Stimulated activated CD4-positive, alpha-beta T cell treated with anti-CD3 and anti-CD28 coated beads, TNF-alpha, amount 100 ng/mL, for 48 hours (primary cell): ENCODE data around the gene PIP4K2A.
A peak's percentile ranks its signal among the peaks of the same experiment; 100 is the strongest.

ENCODE experiments used
- DNase-seq, 3 donors: peaks; one replicate each; pipeline ENCODE4 v3.0.0-alpha.2; 2020; ENCODE audit warnings: low read depth in 3 of 3

The PIP4K2A gene

GRCh38 chr10:22666287-22667092 lies 47.9 kb downstream of the PIP4K2A start:
- no peak for DNase-seq

- DNase-seq, result no peak
Measured at GRCh38 chr10:22665329-22665728, 49.0 kb downstream of the PIP4K2A start.

- DNase-seq, result no peak
Measured at GRCh38 chr10:22662733-22663330, 51.5 kb downstream of the PIP4K2A start.

GRCh38 chr10:22659866-22660265 lies 54.5 kb downstream of the PIP4K2A start:
- DNase-seq, result no peak

- no peak for DNase-seq
Measured at GRCh38 chr10:22658745-22659410, 55.5 kb downstream of the PIP4K2A start.

- no peak for DNase-seq
Measured at GRCh38 chr10:22657566-22658225, 56.7 kb downstream of the PIP4K2A start.

- no peak for DNase-seq
Measured at GRCh38 chr10:22657024-22657423, 57.4 kb downstream of the PIP4K2A start.

- DNase-seq, result no peak
Measured at GRCh38 chr10:22656036-22656435, 58.3 kb downstream of the PIP4K2A start.

GRCh38 chr10:22655312-22655981 lies 58.9 kb downstream of the PIP4K2A start:
- peak in 1 of 3 donors; percentile 24 for DNase-seq

GRCh38 chr10:22652988-22653481 lies 61.3 kb downstream of the PIP4K2A start:
- peak in 1 of 3 donors; percentile 25 for DNase-seq

- DNase-seq, result peak in 1 of 3 donors; percentile 20
Measured at GRCh38 chr10:22651276-22651980, 63.0 kb downstream of the PIP4K2A start.

- DNase-seq, result no peak
Measured at GRCh38 chr10:22649994-22650393, 64.4 kb downstream of the PIP4K2A start.

GRCh38 chr10:22649390-22649841 lies 65.0 kb downstream of the PIP4K2A start:
- DNase-seq, result peak in 1 of 3 donors; percentile 15

GRCh38 chr10:22648547-22648961 lies 65.8 kb downstream of the PIP4K2A start:
- no peak for DNase-seq

- DNase-seq, result no peak
Measured at GRCh38 chr10:22647244-22647643, 67.1 kb downstream of the PIP4K2A start.

- no peak for DNase-seq
Measured at GRCh38 chr10:22646388-22646853, 68.0 kb downstream of the PIP4K2A start.

- no peak for DNase-seq
Measured at GRCh38 chr10:22644222-22644621, 70.2 kb downstream of the PIP4K2A start.

GRCh38 chr10:22643775-22644174 lies 70.6 kb downstream of the PIP4K2A start:
- DNase-seq, result no peak

GRCh38 chr10:22643116-22643515 lies 71.3 kb downstream of the PIP4K2A start:
- no peak for DNase-seq

GRCh38 chr10:22641743-22642142 lies 72.6 kb downstream of the PIP4K2A start:
- DNase-seq, result no peak

GRCh38 chr10:22640359-22640758 lies 74.0 kb downstream of the PIP4K2A start:
- DNase-seq, result no peak
